Glutamatergic neuron (in vitro differentiated cells): ENCODE results near the gene OR1E1. TPM values are rescaled to one million over a fixed set of nuclear protein-coding genes. Genes with fewer than 3 reads are reported as not detected.
"Not testable (repeated sequence)": the region's sequence is repeated elsewhere in the genome, so short reads cannot be mapped to it uniquely, and the experiment has no call there.

Experiments used
- DNase-seq: peaks from one replicate; pipeline ENCODE4 v3.0.0; 2022
- H3K27ac Mint-ChIP-seq: one replicate; pipeline ENCODE4 v1.8.0; 2020; ENCODE audit warnings: mild to moderate bottlenecking, mixed read lengths, inconsistent platforms; ENCODE audit not compliant: unreplicated experiment
- H3K27me3 Mint-ChIP-seq: one replicate; pipeline ENCODE4 v1.8.0; 2020; ENCODE audit warnings: mild to moderate bottlenecking, moderate library complexity, mixed read lengths, inconsistent platforms; ENCODE audit not compliant: unreplicated experiment
- H3K36me3 Mint-ChIP-seq: one replicate; pipeline ENCODE4 v1.8.0; 2020; ENCODE audit warnings: mild to moderate bottlenecking, mixed read lengths, inconsistent platforms; ENCODE audit not compliant: unreplicated experiment
- H3K4me1 Mint-ChIP-seq: one replicate; pipeline ENCODE4 v1.8.0; 2020; ENCODE audit warnings: mild to moderate bottlenecking, low read depth, mixed read lengths, inconsistent platforms; ENCODE audit not compliant: unreplicated experiment
- H3K4me3 Mint-ChIP-seq: one replicate; pipeline ENCODE4 v1.8.0; 2020; ENCODE audit warnings: mild to moderate bottlenecking, mixed read lengths, inconsistent platforms; ENCODE audit not compliant: unreplicated experiment
- H3K9me3 Mint-ChIP-seq: one replicate; pipeline ENCODE4 v1.8.0; 2020; ENCODE audit warnings: mild to moderate bottlenecking, moderate library complexity, mixed read lengths, inconsistent platforms; ENCODE audit not compliant: unreplicated experiment
- total RNA-seq: library from RNA; stranded (reverse); fragmentation: NEBNext Ultra II Directional; extraction: Animal tissue kit (Norgen Biotek cat#: 25700); gene quantifications from one replicate; pipeline ENCODE4 v1.2.1, GENCODE V29; 2021; ENCODE audit not compliant: unreplicated experiment
- TF ChIP-seq, protein P1 (sequence below): fragments of 200-600 bp; sonication (generic); IDR thresholded peaks from one replicate; pipeline ENCODE4 v1.5.0; 2021; ENCODE audit not compliant: partially characterized antibody, unreplicated experiment

OR1E1 gene
- total RNA-seq, 1 donor from 2014 or later = not detected

GRCh38 chr17:3400055-3400454 lies 1.8 kb upstream of the OR1E1 start:
- Mint-ChIP-seq H3K27ac (no peak overlapping the region), H3K4me1 (no peaks in the 10 kb centered on the region), H3K9me3 (no peaks in the 10 kb centered on the region), H3K36me3 (no peaks in the 10 kb centered on the region), H3K27me3 (no peaks in the 10 kb centered on the region), H3K4me3 (no peak overlapping the region)
- no peak for DNase-seq
- TF ChIP-seq, protein P1, sequence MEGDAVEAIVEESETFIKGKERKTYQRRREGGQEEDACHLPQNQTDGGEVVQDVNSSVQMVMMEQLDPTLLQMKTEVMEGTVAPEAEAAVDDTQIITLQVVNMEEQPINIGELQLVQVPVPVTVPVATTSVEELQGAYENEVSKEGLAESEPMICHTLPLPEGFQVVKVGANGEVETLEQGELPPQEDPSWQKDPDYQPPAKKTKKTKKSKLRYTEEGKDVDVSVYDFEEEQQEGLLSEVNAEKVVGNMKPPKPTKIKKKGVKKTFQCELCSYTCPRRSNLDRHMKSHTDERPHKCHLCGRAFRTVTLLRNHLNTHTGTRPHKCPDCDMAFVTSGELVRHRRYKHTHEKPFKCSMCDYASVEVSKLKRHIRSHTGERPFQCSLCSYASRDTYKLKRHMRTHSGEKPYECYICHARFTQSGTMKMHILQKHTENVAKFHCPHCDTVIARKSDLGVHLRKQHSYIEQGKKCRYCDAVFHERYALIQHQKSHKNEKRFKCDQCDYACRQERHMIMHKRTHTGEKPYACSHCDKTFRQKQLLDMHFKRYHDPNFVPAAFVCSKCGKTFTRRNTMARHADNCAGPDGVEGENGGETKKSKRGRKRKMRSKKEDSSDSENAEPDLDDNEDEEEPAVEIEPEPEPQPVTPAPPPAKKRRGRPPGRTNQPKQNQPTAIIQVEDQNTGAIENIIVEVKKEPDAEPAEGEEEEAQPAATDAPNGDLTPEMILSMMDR = no peak

- not testable (repeated sequence) for H3K4me1 Mint-ChIP-seq, H3K27me3 Mint-ChIP-seq, H3K9me3 Mint-ChIP-seq, DNase-seq, H3K4me3 Mint-ChIP-seq, H3K27ac Mint-ChIP-seq, H3K36me3 Mint-ChIP-seq
These were observed 409 bp downstream of the OR1E1 start for GRCh38 chr17:3397801-3398200.

- DNase-seq = no peak
- peaks cover 2% of the 10 kb centered on the region for H3K9me3 Mint-ChIP-seq
- peaks cover 4% of the 10 kb centered on the region for H3K27me3 Mint-ChIP-seq
- peaks cover 5% of the 10 kb centered on the region for H3K36me3 Mint-ChIP-seq
- no peak overlapping the region for H3K27ac Mint-ChIP-seq
- TF ChIP-seq, protein P1 = no peak
- no peaks in the 10 kb centered on the region for H3K4me1 Mint-ChIP-seq
- no peak overlapping the region for H3K4me3 Mint-ChIP-seq
These were observed 8.4 kb downstream of the OR1E1 start for GRCh38 chr17:3389791-3390190.

DNA sequence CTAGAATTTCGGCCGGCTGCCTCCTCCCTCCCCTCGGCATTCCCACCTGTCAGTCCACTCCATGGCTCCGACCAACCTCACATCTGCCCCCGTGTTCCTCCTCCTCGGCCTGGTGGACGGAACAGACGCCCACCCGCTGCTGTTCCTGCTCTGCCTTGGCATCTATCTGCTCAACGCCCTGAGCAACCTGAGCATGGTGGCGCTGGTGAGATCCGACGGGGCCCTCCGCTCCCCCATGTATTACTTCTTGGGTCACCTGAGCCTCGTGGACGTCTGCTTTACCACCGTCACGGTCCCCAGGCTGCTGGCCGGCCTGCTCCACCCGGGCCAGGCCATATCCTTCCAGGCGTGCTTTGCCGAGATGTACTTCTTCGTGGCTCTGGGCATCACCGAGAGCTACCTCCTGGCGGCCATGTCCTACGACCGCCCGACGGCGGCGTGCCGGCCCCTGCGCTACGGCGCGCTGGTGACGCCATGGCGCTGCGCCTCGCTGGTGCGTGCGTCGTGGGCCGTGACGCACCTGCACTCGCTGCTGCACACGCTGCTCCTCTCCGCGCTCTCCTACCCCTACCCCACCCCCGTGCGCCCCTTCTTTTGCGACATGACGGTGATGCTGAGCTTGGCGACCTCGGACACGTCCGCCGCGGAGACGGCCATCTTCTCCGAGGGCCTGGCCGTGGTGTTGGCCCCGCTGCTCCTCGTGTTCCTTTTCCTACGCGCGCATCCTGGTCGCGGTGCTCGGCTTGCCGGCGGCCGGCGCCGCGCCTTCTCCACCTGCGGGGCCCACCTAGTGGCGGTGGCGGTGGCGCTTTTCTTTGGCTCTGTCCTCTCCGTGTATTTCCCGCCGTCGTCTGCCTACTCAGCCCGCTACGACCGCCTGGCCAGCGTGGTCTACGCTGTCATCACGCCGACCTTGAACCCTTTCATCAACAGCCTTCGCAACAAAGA lies 12.1 kb downstream of the OR1E1 start, which contains the start of gene OR3A2:
TSS of gene OR3A2 (minus strand) at position 440 of the 948 bp plus-strand sequence.
- H3K27ac Mint-ChIP-seq = no peak within 1 kb of the TSS
- peak within 1 kb of the TSS; percentile 81 for H3K4me3 Mint-ChIP-seq
- TF ChIP-seq, protein P1 = no peak
- DNase-seq = peak; percentile 29
- H3K4me1 Mint-ChIP-seq = no peaks in the 10 kb centered on the region
- peaks cover 7% of the 10 kb centered on the region for H3K27me3 Mint-ChIP-seq
- H3K36me3 Mint-ChIP-seq = peaks cover 5% of the 10 kb centered on the region
- peaks cover 2% of the 10 kb centered on the region for H3K9me3 Mint-ChIP-seq

- peaks cover 11% of the 10 kb centered on the region for H3K9me3 Mint-ChIP-seq
- no peaks in the 10 kb centered on the region for H3K4me1 Mint-ChIP-seq
- H3K27me3 Mint-ChIP-seq = peaks cover 9% of the 10 kb centered on the region
- TF ChIP-seq, protein P1 = no peak
- DNase-seq = no peak
- H3K36me3 Mint-ChIP-seq = peaks cover 19% of the 10 kb centered on the region
- H3K4me3 Mint-ChIP-seq = no peak overlapping the region
- H3K27ac Mint-ChIP-seq = no peak overlapping the region
These were observed 16.3 kb downstream of the OR1E1 start for GRCh38 chr17:3381957-3382356.
